ENCODE data around the gene ARSB.

ARSB gene
- total RNA-seq: 109 to 168 (median 148) reads per million in 18 experiments

DNA sequence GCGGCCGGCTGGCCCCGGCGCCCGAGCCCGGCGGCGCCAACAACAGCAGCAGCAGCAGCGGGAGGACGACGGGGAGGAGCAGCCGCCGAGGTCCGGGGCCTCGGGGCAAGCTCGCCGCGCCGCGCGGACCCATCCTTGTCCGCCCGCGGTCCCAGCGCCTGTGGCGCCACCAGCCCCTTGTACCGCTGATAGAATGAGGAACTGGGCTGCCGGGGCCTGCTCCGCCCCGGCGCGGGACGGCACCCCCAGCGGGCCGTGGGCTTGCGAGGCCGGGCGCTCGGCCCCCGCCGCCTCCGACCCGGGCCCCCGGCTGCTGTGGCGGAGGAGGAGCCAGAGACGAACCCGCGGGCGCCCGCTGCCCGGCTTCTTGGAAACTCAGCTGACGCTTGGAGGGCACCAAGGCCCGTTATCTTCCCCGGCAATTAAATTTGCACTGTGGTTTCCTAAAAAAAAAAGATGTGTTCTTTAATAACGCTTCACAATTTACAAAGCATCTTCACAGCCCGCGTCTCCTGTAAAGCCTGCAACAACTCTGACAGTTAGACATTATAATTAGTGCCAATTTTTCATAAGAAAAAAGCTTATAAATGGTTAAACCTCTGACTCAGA lies at the start of gene ARSB:
TSS of gene ARSB (minus strand) at position 195 of the 609 bp plus-strand sequence. CDS start at position 133, 62 bp downstream.
- DNase-seq: peak; percentile 61 to 74

DNA sequence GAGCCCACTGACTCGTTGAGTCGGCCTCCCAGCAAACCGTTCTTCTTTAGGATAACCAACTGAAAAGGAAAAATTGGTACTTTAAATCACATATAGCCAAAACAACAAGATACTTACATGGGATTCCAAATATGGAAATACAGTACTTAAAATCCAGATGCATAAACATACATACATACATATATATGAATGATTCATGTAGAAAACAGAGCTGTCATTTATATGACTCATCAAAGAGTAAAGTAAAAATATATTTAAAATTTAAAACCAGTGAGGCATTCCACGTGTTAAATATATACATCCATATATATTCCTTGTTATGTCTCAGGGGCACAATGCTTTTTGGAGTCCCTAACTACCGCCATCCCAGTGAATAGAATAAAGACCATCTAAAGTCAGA lies 47.7 kb upstream of the ARSB start:
- no peak for DNase-seq

DNA sequence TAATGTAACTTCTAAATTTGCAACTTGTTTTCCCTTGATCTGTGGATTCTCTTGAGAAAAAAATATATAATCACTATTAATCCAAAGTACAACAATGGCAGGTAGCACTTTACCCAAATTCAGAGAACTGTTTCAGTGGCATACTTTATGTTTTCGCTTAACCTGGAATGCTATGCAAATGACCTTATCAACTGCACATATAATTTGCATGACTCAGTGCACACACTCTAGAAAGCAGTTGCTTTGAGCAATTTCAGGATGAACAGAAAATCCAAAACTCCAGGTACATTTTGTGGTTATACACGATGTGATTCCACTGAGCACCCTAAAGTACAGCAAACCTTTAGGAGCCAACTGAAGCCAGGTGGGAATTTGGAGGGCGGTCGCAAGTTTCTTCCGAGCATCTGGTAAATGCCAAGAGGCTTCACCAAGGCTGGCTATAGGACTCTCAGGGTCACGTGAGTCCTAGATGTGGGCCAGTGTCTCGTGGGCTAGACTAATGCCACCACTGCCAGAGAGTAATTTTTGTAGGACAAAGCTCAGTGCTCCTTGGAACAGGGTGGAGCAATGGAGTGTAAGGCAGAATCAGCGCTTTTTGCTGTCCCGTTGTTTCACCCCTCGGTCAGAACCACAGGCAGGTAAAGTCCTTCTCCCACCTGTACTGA lies 47.1 kb upstream of the ARSB start:
- DNase-seq: no peak

- no peak for DNase-seq
Observed at GRCh38 chr5:79031485-79031867, 46.4 kb upstream of the ARSB start.

GRCh38 chr5:79030663-79031484 lies 45.8 kb upstream of the ARSB start:
- no peak for DNase-seq

GRCh38 chr5:79025054-79025472 lies 40.0 kb upstream of the ARSB start:
- DNase-seq: peak; percentile 57 to 64

DNA sequence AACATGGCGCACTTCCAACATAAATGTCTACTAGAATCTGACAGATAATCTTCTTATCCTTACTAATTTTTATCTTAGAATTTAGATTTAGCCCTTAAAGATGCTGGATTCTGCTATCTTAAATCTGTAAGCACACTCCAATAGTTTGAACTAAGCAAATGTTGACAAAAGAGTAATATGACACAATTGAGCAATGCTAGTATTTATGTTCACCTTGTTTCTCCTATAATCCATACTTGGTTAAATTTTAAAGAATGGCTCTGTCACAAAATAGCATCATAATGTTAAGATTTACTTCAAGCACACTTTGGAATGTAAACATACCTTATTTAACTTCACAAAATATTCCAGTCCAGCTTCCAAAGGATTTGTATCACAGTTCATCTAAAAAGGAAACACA lies 38.8 kb upstream of the ARSB start:
- no peak for DNase-seq

DNA sequence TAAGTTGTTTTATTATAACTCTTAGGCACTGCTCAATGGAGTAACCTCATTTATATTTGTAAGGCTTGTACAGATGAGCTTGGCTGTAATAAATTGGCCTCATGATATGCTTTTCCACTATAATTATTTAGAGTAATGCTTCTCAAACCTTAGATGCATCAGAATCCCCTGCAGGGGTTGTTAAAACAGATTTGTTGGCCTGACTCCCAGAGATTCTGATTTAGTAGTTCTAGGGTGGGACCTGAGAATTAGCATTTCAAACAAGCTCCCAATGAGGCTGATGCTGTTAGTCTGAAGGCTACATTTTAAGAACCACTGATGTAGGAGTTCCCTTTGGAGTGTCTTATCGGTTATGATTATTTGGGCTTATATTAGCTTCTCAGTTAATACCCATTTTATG lies 38.2 kb upstream of the ARSB start:
- DNase-seq: no peak

DNA sequence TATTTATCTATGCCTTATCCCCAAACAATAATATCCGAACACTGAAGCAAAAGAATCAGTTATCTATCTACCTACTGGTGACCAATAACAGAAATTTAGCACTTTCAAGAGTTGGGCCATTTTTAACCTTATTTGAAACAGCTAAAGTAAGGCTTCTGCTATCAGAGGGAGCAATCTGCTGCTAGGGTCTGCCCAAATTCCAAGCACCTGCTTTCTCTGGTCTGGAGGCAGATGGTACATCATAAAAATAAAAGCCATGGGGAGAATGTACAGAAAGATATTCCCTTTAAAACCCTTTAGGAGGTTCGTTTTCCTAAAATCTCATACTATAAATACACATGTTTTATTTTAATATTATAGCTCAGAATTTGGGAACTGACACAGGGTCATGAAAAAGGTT lies 37.7 kb upstream of the ARSB start:
- no peak for DNase-seq

DNA sequence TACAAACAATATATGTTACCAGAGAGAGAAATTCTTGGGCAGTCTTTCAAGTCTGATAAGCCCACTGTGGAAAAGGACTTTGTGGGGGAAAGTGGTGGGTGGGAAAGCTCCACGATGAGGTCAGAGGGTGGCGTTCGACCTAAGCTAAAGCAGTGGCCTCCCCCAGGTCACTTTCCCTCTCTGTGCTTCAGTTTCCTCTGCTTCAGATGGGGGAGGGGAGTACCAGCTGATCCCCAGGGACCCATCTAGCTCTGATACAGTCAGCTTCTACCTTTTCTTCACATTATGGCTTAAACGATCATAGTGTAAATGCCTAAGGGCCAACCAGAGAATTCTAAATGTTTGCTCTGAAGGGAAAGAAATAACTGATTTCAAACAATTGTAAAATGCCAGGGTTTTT lies 36.6 kb upstream of the ARSB start:
- DNase-seq: no peak

DNA sequence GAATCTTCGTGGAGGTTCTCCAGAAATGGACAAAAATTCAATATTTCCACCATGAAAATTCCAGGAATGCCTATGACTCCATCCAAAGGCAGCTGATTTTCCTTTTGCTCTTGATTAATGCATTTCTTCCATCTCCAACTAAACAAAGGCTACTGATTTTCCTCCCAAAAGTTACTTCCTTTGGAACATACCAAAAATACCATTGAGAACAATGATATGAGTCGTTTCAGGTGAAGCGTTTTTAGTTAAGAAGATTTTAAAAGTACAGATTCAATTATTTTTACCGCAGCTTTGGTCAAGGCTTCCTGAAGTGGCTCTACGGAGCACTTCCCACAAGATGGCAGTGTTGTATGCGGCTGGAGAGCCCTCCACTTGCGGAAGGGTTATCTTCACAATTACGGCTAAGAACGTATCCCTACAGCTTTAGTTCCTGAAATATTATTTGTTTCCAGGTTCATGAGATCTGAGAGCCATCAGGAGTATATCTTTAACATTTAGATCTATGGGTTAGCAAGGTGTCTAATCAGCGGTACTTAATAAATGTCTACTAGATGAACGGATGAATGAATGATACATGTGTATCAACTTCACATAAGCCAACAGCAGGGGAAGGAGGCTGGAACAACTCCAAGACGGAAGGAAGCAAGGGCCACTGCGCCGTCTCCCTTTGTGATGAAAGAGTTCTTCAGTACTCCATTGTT lies 35.9 kb upstream of the ARSB start:
- peak; percentile 66 to 72 for DNase-seq

- no peak for DNase-seq
Observed at GRCh38 chr5:79014631-79015030, 29.5 kb upstream of the ARSB start.

DNA sequence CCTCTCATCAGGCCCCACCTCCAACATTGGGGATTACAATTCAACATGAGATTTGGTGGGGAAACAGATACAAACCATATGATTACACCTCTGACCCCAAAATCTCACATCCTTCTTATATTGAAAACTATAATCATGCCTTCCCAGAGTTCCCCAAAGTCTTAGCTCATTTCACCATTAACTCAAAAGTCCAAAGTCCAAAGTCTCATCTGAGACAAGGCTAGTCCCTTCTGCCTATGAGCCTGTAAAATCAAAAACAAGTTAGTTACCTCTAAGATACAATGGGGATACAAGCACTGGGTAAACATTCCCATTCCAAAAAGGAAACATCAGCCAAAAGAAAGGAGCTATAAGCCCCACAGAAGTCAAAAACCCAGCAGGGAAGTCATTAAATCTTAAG lies 26.8 kb upstream of the ARSB start:
- no peak for DNase-seq

DNA sequence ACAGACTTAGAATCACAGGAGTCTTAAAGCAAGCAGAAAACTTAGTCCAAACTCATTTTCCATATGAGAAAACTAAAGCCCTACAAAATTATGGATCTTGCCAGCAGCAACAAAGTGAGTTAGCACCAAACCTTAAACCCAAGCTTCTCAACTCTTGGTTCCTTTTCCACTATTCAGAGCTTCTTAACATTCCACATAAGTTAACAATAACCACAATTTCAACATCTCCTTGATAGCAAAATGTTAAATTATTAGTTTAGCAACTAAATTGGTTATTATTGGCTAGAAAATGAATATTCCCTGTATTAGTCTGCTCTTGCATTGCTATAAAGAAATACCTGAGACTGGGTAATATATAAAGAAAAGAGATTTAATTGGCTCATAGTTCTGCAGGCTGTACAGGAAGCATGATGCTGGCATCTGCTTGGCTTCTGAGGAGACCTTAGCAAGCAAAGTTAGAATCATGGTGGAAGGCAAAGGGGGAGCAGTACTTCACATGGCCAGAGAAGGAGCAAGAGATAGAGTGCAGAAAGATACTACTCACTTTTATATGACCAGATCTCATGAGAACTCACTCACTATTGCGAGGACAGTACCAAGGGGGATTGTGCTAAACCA lies 26.2 kb upstream of the ARSB start:
- DNase-seq: no peak

DNA sequence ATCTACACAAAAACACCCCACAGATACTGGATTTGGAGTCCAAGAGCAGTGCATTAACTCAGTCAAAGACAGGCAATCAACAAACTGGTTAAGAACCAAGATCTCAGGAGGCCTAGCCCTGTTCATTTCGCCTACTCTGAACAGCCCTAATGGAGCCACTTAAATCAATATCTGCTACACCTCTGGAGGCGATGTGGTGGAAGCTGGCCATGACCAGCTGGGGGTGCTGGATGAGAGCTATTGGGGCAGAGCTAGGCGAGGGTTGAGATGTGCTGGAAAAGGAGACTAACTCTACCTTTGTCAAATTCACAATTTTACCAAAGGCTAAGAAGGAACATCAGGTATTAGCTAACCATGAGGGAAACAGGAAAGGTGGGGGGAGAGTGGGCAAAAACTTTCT lies 23.3 kb upstream of the ARSB start:
- no peak for DNase-seq

DNA sequence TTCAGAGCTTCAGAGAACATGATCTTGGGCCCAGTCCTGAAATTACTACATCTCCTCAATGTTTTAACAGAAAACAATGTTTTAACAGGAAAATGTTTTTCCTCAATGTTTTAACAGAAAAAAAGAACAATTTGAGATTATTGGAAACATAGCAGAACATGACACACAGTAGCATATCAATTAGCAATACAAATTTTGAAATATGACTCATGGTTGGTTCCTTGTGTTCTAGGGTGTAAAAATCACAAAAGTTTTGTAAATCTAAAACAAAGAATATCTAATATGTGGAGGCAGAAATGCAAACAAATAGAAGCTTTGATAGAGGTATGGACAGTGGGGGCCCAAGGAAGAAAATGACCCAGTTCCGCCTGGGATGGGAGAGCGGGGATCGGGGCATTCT lies 22.8 kb upstream of the ARSB start:
- DNase-seq: no peak

DNA sequence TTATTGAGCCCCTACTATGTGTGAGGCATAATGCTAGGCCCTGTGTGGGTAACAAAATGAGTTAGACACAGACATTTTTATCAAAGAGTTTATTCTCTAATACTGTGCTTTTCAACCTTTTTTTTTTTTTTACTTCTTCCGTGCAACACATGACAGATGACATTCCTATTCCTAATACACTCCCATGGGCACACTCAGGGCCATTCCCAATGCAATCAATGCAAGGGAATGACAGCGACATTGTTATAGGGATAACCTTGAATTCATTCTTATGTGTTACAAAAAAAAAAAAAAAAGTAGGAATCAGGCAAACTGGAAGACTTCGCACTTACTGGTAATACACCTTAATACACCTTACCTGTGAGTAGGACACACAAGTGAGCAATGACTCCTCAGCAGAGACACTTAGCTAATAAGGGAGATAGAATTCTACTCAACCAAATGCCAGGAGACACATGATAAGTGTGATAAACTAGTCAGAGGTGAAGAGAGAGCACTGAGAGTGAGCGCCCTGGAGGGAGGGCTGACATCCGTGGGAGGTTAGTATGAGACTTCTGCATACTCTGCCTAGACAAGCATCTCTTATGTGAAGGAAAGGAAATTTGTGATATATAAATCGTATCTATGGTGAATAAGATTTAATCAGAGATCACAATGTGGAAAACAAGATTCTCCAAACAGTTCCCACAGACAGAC lies 21.0 kb upstream of the ARSB start:
- no peak for DNase-seq

- DNase-seq: no peak
Observed at GRCh38 chr5:79005151-79005550, 20.0 kb upstream of the ARSB start.

DNA sequence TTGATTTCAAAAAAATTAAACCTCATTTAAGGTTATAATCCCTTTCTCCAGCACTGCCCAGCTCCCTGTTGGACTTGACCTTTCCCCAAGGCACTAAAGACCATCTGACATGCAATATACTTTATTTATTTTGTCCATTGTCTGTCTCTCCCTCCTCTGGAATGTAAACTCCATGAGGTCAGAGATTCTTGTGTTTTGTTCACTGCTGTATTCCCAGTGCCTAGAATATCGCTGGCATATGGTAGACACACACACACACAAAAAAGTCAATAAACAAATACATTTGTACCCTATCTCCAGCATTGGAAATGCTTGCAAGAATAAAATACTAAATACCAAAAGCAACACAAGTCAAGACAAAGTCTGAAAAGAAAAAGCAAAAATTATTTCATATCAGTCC lies 17.3 kb upstream of the ARSB start:
- no peak for DNase-seq

- no peak for DNase-seq
Observed at GRCh38 chr5:79001471-79001870, 16.4 kb upstream of the ARSB start.

- DNase-seq: no peak
Observed at GRCh38 chr5:78997090-78997489, 12.0 kb upstream of the ARSB start.

DNA sequence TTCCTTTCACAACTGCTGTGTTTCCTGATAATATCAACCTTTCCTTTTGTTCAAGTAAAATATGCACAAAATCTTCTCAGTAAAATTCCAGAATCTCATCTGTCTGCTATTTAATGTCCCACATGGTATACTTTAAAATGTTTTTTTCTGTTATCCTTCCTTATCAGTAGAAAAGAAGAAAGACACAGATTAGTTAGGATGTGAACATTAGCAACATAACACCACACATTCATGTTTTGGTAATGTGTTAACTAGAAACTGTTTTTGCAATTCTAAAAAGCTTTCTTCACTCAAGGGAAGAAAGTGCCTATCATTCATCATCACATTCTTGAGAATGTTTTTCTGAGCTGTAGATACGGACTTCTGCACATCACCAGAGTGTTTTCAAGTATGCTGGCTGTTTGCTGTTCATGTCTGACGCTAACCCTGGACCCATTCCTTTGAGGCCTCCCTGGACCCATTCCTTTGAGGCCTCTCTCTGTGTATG lies 10.5 kb upstream of the ARSB start:
- DNase-seq: no peak

All from inflammatory macrophage (primary cell).